Measurements from ENCODE around the gene ZNF580. TPM values are rescaled to one million over a fixed set of nuclear protein-coding genes. Genes with fewer than 3 reads are reported as not detected.
A peak's percentile ranks its signal among the peaks of the same experiment; 100 is the strongest.

Gene ZNF580
- total RNA-seq, 1 donor from 2014 or later, result 37.4 TPM

DNA sequence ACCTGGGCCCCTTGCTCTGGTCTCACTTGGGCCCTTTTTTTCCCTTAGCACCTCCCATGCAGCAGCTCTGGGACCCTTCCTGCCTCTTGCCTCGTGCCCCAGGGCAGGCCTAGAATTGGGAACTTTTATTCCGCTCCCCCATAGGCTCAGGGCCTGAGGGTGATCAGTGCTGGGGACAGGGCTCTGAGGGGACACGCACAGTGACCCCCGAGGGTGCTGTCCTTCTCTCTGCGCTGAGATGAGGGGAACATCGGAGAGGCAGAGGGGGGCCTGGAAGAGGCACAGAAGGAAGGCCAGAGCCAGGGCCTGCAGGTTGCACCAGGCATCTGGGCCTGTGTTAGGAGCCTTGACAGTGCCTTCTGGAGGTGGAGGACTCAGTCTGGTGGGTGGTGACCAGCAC lies 45.0 kb downstream of the ZNF580 start:
- TF ChIP-seq, protein P1, sequence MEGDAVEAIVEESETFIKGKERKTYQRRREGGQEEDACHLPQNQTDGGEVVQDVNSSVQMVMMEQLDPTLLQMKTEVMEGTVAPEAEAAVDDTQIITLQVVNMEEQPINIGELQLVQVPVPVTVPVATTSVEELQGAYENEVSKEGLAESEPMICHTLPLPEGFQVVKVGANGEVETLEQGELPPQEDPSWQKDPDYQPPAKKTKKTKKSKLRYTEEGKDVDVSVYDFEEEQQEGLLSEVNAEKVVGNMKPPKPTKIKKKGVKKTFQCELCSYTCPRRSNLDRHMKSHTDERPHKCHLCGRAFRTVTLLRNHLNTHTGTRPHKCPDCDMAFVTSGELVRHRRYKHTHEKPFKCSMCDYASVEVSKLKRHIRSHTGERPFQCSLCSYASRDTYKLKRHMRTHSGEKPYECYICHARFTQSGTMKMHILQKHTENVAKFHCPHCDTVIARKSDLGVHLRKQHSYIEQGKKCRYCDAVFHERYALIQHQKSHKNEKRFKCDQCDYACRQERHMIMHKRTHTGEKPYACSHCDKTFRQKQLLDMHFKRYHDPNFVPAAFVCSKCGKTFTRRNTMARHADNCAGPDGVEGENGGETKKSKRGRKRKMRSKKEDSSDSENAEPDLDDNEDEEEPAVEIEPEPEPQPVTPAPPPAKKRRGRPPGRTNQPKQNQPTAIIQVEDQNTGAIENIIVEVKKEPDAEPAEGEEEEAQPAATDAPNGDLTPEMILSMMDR (conservative IDR thresholded peaks at IDR 0.05), result no peak
- H3K4me1 Mint-ChIP-seq (ENCODE audit: unreplicated experiment), result no peaks in the 10 kb centered on the region
- H3K4me3 Mint-ChIP-seq, result no peak overlapping the region
- H3K27me3 Mint-ChIP-seq, result no peaks in the 10 kb centered on the region
- no peak for DNase-seq (ENCODE audit: extremely low spot score, unreplicated experiment)
- no peaks in the 10 kb centered on the region for H3K36me3 Mint-ChIP-seq
- H3K9me3 Mint-ChIP-seq, result no peaks in the 10 kb centered on the region
- no peak overlapping the region for H3K27ac Mint-ChIP-seq

- Mint-ChIP-seq H3K27ac (no peak overlapping the region), H3K4me1 (ENCODE audit: unreplicated experiment) (no peaks in the 10 kb centered on the region), H3K27me3 (no peaks in the 10 kb centered on the region), H3K4me3 (no peak overlapping the region), H3K36me3 (no peaks in the 10 kb centered on the region), H3K9me3 (no peaks in the 10 kb centered on the region)
- no peak for DNase-seq (ENCODE audit: extremely low spot score, unreplicated experiment)
- TF ChIP-seq, protein P1 (conservative IDR thresholded peaks at IDR 0.05), result no peak
Measured at GRCh38 chr19:55686311-55687050, 45.7 kb downstream of the ZNF580 start.

GRCh38 chr19:55687281-55688201 lies 46.7 kb downstream of the ZNF580 start:
- Mint-ChIP-seq H3K27me3 (no peaks in the 10 kb centered on the region), H3K36me3 (no peaks in the 10 kb centered on the region), H3K27ac (no peak overlapping the region), H3K9me3 (no peaks in the 10 kb centered on the region), H3K4me3 (no peak overlapping the region), H3K4me1 (ENCODE audit: unreplicated experiment) (no peaks in the 10 kb centered on the region)
- TF ChIP-seq, protein P1 (conservative IDR thresholded peaks at IDR 0.05), result no peak
- DNase-seq (ENCODE audit: extremely low spot score, unreplicated experiment), result no peak

- H3K4me1 Mint-ChIP-seq (ENCODE audit: unreplicated experiment), result no peaks in the 10 kb centered on the region
- TF ChIP-seq, protein P1 (conservative IDR thresholded peaks at IDR 0.05), result no peak
- no peaks in the 10 kb centered on the region for H3K36me3 Mint-ChIP-seq
- no peaks in the 10 kb centered on the region for H3K27me3 Mint-ChIP-seq
- H3K4me3 Mint-ChIP-seq, result no peak overlapping the region
- H3K27ac Mint-ChIP-seq, result peak overlapping the region; percentile 51
- no peak for DNase-seq (ENCODE audit: extremely low spot score, unreplicated experiment)
- no peaks in the 10 kb centered on the region for H3K9me3 Mint-ChIP-seq
Measured at GRCh38 chr19:55688422-55689218, 47.8 kb downstream of the ZNF580 start.

GRCh38 chr19:55689411-55690108 lies 48.8 kb downstream of the ZNF580 start:
- TF ChIP-seq, protein P1 (conservative IDR thresholded peaks at IDR 0.05), result no peak
- no peak for DNase-seq (ENCODE audit: extremely low spot score, unreplicated experiment)
- Mint-ChIP-seq H3K4me3 (no peak overlapping the region), H3K27ac (no peak overlapping the region), H3K27me3 (no peaks in the 10 kb centered on the region), H3K9me3 (no peaks in the 10 kb centered on the region), H3K4me1 (ENCODE audit: unreplicated experiment) (no peaks in the 10 kb centered on the region), H3K36me3 (no peaks in the 10 kb centered on the region)

Measured in type B pancreatic cell (in vitro differentiated cells).